ENCODE measurements around the gene ADD2. TPM values are rescaled to one million over a fixed set of nuclear protein-coding genes. Genes with fewer than 3 reads are reported as not detected.

ADD2 gene
- total and polyA plus RNA-seq, 2 experiments from 2014 or later, result 34.6 to 223 TPM

- H3K36me3 ChIP-seq (ENCODE audit: insufficient read depth), result no peaks in the 10 kb centered on the region
- Mint-ChIP-seq H3K27ac (no peak overlapping the region), H3K9me3 (peaks cover 16% of the 10 kb centered on the region), H3K27me3 (ENCODE audit: insufficient read depth, low read depth, poor library complexity) (peaks cover 25% of the 10 kb centered on the region), H3K4me3 (no peak overlapping the region), H3K36me3 (ENCODE audit: low read depth) (peaks cover 7% of the 10 kb centered on the region), H3K4me1 (peaks cover 15% of the 10 kb centered on the region)
- no peaks in the 10 kb centered on the region for H3K79me2 ChIP-seq (replicated peaks; ENCODE audit: insufficient read depth)
- no peak for ATAC-seq
- 0 out of 2 replicates have a peak, but pooled peaks cover 3% of the 10 kb centered on the region for H4K20me1 ChIP-seq (replicated peaks; ENCODE audit: insufficient read depth)
- H3K4me3 ChIP-seq, result no peak overlapping the region
- H3K9me2 ChIP-seq (ENCODE audit: insufficient read depth), result no peaks in the 10 kb centered on the region
- TF ChIP-seq CREB1 (CRISPR knock-in tag; IDR thresholded peaks at IDR 0.05; ENCODE audit: low read depth), result no peak
- H3F3A ChIP-seq (replicated peaks; ENCODE audit: low read depth), result peaks cover 6% of the 10 kb centered on the region; the same call in 1 of the 2 replicates
- no peak overlapping the region for H3K27ac ChIP-seq (ENCODE audit: low read depth)
- peaks cover 62% of the 10 kb centered on the region for H3K27me3 ChIP-seq (ENCODE audit: insufficient read depth)
- H2AFZ ChIP-seq, result 0 out of 2 replicates have a peak overlapping the region, but pooled peaks have one; percentile 5
- DNase-seq (ENCODE audit: low spot score), result no peak
- no peak overlapping the region for H3K4me2 ChIP-seq
- H3K4me1 ChIP-seq (ENCODE audit: insufficient read depth), result peaks cover 6% of the 10 kb centered on the region; the same call in 1 of the 2 replicates
Measured at GRCh38 chr2:70795164-70795995, 27.4 kb upstream of the ADD2 start.

DNA sequence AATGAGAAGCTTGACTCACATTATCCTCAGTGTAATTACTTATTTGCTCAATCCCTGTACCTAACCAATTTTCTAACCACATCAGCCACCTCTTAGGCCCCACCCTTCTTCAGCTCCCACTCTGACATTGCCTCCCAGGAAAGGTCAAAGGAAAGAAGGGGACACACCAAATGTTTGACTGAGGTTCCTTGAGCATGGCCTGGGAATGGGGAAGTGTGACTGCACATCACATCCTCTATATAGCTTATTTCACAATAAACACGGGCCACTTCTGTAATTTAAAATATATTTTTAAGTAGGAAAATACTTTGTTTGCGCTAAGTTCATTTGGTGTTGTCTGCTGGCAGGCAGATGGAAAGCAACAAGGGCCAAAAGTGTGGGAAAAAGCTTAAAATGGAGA lies 25.4 kb upstream of the ADD2 start:
- peaks cover 4% of the 10 kb centered on the region; the same call in 2 of the 3 replicates for H3K9me3 Mint-ChIP-seq
- no peaks in the 10 kb centered on the region; the same call in 2 of the 3 replicates for H3K36me3 Mint-ChIP-seq (ENCODE audit: low read depth)
- peaks cover 34% of the 10 kb centered on the region for H3K27me3 Mint-ChIP-seq (ENCODE audit: insufficient read depth, low read depth, poor library complexity)
- ATAC-seq (no peak), DNase-seq (ENCODE audit: low spot score) (no peak)
- Histone ChIP-seq H3K4me1 (ENCODE audit: insufficient read depth) (peaks cover 6% of the 10 kb centered on the region; the same call in 1 of the 2 replicates), H3F3A (replicated peaks; ENCODE audit: low read depth) (peaks cover 6% of the 10 kb centered on the region; the same call in 1 of the 2 replicates), H2AFZ (no peak overlapping the region), H3K4me3 (no peak overlapping the region), H3K79me2 (replicated peaks; ENCODE audit: insufficient read depth) (no peaks in the 10 kb centered on the region), H3K36me3 (ENCODE audit: insufficient read depth) (no peaks in the 10 kb centered on the region), H3K27me3 (ENCODE audit: insufficient read depth) (peaks cover 75% of the 10 kb centered on the region), H3K9me2 (ENCODE audit: insufficient read depth) (no peaks in the 10 kb centered on the region), H4K20me1 (replicated peaks; ENCODE audit: insufficient read depth) (peaks cover 3% of the 10 kb centered on the region; the same call in 1 of the 2 replicates), H3K27ac (ENCODE audit: low read depth) (no peak overlapping the region), H3K4me2 (no peak overlapping the region)
- H3K4me3 Mint-ChIP-seq, result no peak overlapping the region
- H3K4me1 Mint-ChIP-seq, result peaks cover 18% of the 10 kb centered on the region
- H3K27ac Mint-ChIP-seq, result no peak overlapping the region
- TF ChIP-seq ETS1 (IDR thresholded peaks at IDR 0.05) (no peak), CTCF (conservative IDR thresholded peaks at IDR 0.05; ENCODE audit: low read depth in 2 of 2) (no peak), EZH2 (IDR thresholded peaks at IDR 0.05; ENCODE audit: low read depth, unreplicated experiment) (no peak), EZH2phosphoT487 (IDR thresholded peaks at IDR 0.05; ENCODE audit: unreplicated experiment) (no peak)
- TF ChIP-seq, protein P1, sequence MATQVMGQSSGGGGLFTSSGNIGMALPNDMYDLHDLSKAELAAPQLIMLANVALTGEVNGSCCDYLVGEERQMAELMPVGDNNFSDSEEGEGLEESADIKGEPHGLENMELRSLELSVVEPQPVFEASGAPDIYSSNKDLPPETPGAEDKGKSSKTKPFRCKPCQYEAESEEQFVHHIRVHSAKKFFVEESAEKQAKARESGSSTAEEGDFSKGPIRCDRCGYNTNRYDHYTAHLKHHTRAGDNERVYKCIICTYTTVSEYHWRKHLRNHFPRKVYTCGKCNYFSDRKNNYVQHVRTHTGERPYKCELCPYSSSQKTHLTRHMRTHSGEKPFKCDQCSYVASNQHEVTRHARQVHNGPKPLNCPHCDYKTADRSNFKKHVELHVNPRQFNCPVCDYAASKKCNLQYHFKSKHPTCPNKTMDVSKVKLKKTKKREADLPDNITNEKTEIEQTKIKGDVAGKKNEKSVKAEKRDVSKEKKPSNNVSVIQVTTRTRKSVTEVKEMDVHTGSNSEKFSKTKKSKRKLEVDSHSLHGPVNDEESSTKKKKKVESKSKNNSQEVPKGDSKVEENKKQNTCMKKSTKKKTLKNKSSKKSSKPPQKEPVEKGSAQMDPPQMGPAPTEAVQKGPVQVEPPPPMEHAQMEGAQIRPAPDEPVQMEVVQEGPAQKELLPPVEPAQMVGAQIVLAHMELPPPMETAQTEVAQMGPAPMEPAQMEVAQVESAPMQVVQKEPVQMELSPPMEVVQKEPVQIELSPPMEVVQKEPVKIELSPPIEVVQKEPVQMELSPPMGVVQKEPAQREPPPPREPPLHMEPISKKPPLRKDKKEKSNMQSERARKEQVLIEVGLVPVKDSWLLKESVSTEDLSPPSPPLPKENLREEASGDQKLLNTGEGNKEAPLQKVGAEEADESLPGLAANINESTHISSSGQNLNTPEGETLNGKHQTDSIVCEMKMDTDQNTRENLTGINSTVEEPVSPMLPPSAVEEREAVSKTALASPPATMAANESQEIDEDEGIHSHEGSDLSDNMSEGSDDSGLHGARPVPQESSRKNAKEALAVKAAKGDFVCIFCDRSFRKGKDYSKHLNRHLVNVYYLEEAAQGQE (IDR thresholded peaks at IDR 0.05; ENCODE audit: unreplicated experiment), result no peak

Data from GM23338 (cell line).